Tibial nerve (tissue), 4 donors: Measurements from ENCODE around the gene LZTS3. TPM values are rescaled to one million over a fixed set of nuclear protein-coding genes. Genes with fewer than 3 reads are reported as not detected.
"Not testable (repeated sequence)": the region's sequence is repeated elsewhere in the genome, so short reads cannot be mapped to it uniquely, and the experiment has no call there.

ENCODE experiments used
- DNase-seq, 2 donors: peaks; one replicate each; pipeline ENCODE4 v3.0.0-alpha.2; 2019; ENCODE audit warnings: low spot score in 2 of 2
- H3K27ac ChIP-seq, 4 donors: fragments of 200-600 bp; sonication (generic) in 3 of 4; one replicate each; pipeline ENCODE4 v1.5.1; 2017 to 2019; ENCODE audit warnings: mild to moderate bottlenecking in 1 of 4
- H3K27me3 ChIP-seq, 2 donors: fragments of 200-600 bp; sonication (generic) in 1 of 2; one replicate each; pipeline versions ENCODE4 v1.5.1 to v1.6.0; 2017 to 2019
- H3K36me3 ChIP-seq, 3 donors: fragments of 200-600 bp; sonication (generic); one replicate each; pipeline ENCODE4 v1.5.1; 2018 to 2019
- H3K4me1 ChIP-seq, 4 donors: fragments of 200-600 bp; sonication (generic) in 3 of 4; one replicate each; pipeline ENCODE4 v1.5.1; 2017 to 2019
- H3K4me3 ChIP-seq, 4 donors: fragments of 200-600 bp; sonication (generic) in 3 of 4; one replicate each; pipeline ENCODE4 v1.5.1; 2017 to 2019; ENCODE audit warnings: mild to moderate bottlenecking in 1 of 4, moderate library complexity in 1 of 4
- H3K9me3 ChIP-seq, 4 donors: fragments of 200-600 bp; sonication (generic) in 3 of 4; one replicate each; pipeline ENCODE4 v1.5.1; 2017 to 2019
- CTCF ChIP-seq, 5 experiments: fragments of 200-600 bp in 3 of 5; fragments of 450-650 bp in 2 of 5; sonication (generic) in 3 of 5; IDR thresholded peaks; one replicate each; pipeline ENCODE4 v1.5.1; 2016 to 2019; ENCODE audit warnings: antibody characterized with exemption in 5 of 5, mild to moderate bottlenecking in 3 of 5, moderate library complexity in 2 of 5
- EP300 ChIP-seq, 2 donors: sonication (generic); formaldehyde crosslinking; IDR thresholded peaks; one replicate each; pipeline ENCODE4 v1.6.1; 2017; ENCODE audit warnings: antibody characterized with exemption in 2 of 2, mild to moderate bottlenecking in 1 of 2
- POLR2A ChIP-seq, 2 donors: fragments of 450-650 bp; IDR thresholded peaks; one replicate each; pipeline ENCODE4 v1.6.1; 2017; ENCODE audit warnings: antibody characterized with exemption in 2 of 2, mild to moderate bottlenecking in 2 of 2, moderate library complexity in 2 of 2
- WGBS, 2 donors: methylation state at CpG; one replicate each; pipeline ENCODE4 v1.1.5; 2018; 5-methylcytosine and 5-hydroxymethylcytosine counted together
- total RNA-seq, 4 donors: library from RNA; depleted of rRNA; stranded (reverse); fragments of >200 nt; gene quantifications; one replicate each; pipeline ENCODE4 v1.1.0, GENCODE V29; 2016

Gene LZTS3
- total RNA-seq, result 10 to 100 TPM; 10.9 to 28.2 (median 18.6) TPM

GRCh38 chr20:3172933-3173609 lies at the start of gene LZTS3:
LZTS3 (minus strand) TSS chr20:3173549; CDS start chr20:3167163, 6,386 bp downstream.
- peak within 1 kb of the TSS; percentile 81 to 88 (median 83) for H3K27ac ChIP-seq
- H3K9me3 ChIP-seq, result no peaks in the 10 kb centered on the region
- no peaks in the 10 kb centered on the region for H3K27me3 ChIP-seq
- H3K4me3 ChIP-seq, result peak within 1 kb of the TSS; percentile 75 to 93 (median 88)
- peaks cover 0 to 21% (median 9%) of the 10 kb centered on the region in 4 donors for H3K4me1 ChIP-seq
- peak; percentile 66 to 69 for DNase-seq
- no peak for TF ChIP-seq CTCF (IDR thresholded peaks at IDR 0.05)
- TF ChIP-seq EP300 (IDR thresholded peaks at IDR 0.05), result peak in 1 of 2 donors; percentile 81
- TF ChIP-seq POLR2A (IDR thresholded peaks at IDR 0.05), result peak; percentile 39 to 81
- WGBS, 2 donors, result 1% methylated on average over 26 of the region's 62 CpGs; no CpG with 5 or more reads in 1 of the 2 donors
- H3K36me3 ChIP-seq, result no peaks in the 10 kb centered on the region

GRCh38 chr20:3221398-3222226 lies 48.3 kb upstream of the LZTS3 start:
- H3K27ac ChIP-seq, result no peak overlapping the region
- WGBS, 2 donors, result 85 to 89% methylated on average over 16 to 18 of the region's 18 CpGs
- H3K36me3 ChIP-seq, result peaks cover 0 to 80% (median 0%) of the 10 kb centered on the region in 3 donors
- H3K4me3 ChIP-seq, result no peak overlapping the region
- no peak for DNase-seq
- H3K27me3 ChIP-seq, result no peaks in the 10 kb centered on the region
- no peak for TF ChIP-seq EP300 (IDR thresholded peaks at IDR 0.05)
- no peak for TF ChIP-seq CTCF (IDR thresholded peaks at IDR 0.05)
- TF ChIP-seq POLR2A (IDR thresholded peaks at IDR 0.05), result no peak
- peaks cover 0 to 7% (median 0%) of the 10 kb centered on the region in 4 donors for H3K4me1 ChIP-seq
- H3K9me3 ChIP-seq, result no peaks in the 10 kb centered on the region

- 19 to 25% methylated on average over 25 to 29 of the region's 30 CpGs for WGBS, 2 donors
- DNase-seq, result peak in 1 of 2 donors; percentile 28
- no peak overlapping the region for H3K27ac ChIP-seq
- H3K4me1 ChIP-seq, result peaks cover 0 to 7% (median 0%) of the 10 kb centered on the region in 4 donors
- no peaks in the 10 kb centered on the region for H3K9me3 ChIP-seq
- peaks cover 0 to 88% (median 0%) of the 10 kb centered on the region in 3 donors for H3K36me3 ChIP-seq
- no peaks in the 10 kb centered on the region for H3K27me3 ChIP-seq
- no peak overlapping the region for H3K4me3 ChIP-seq
- TF ChIP-seq CTCF (IDR thresholded peaks at IDR 0.05) (peak; percentile 82 to 90 (median 83)), POLR2A (IDR thresholded peaks at IDR 0.05) (no peak)
These were observed 45.1 kb upstream of the LZTS3 start for GRCh38 chr20:3218307-3218988.

GRCh38 chr20:3215359-3215917 lies 42.1 kb upstream of the LZTS3 start:
- not testable (repeated sequence) for H3K27me3 ChIP-seq, H3K4me3 ChIP-seq, DNase-seq, H3K27ac ChIP-seq, H3K9me3 ChIP-seq
- Histone ChIP-seq H3K4me1 (peaks cover 0 to 13% (median 3%) of the 10 kb centered on the region in 4 donors), H3K36me3 (peaks cover 0 to 61% (median 0%) of the 10 kb centered on the region in 3 donors)
- 91 to 97% methylated on average over 7 of the region's 7 CpGs for WGBS, 2 donors

- Histone ChIP-seq H3K27me3 (no peaks in the 10 kb centered on the region), H3K36me3 (peaks cover 0 to 48% (median 0%) of the 10 kb centered on the region in 3 donors), H3K9me3 (no peaks in the 10 kb centered on the region), H3K27ac (no peak overlapping the region), H3K4me1 (peaks cover 0 to 18% (median 11%) of the 10 kb centered on the region in 4 donors), H3K4me3 (no peak overlapping the region)
- no peak for TF ChIP-seq CTCF (IDR thresholded peaks at IDR 0.05)
- no peak for TF ChIP-seq POLR2A (IDR thresholded peaks at IDR 0.05)
- no peak for TF ChIP-seq EP300 (IDR thresholded peaks at IDR 0.05)
- 90 to 91% methylated on average over 7 of the region's 7 CpGs for WGBS, 2 donors
- no peak for DNase-seq
These were observed 39.9 kb upstream of the LZTS3 start for GRCh38 chr20:3213226-3213625.
